ELR (cell line): Measurements from ENCODE around the gene SLF1.
A peak's percentile ranks its signal among the peaks of the same experiment; 100 is the strongest.
"Not testable (repeated sequence)": the region's sequence is repeated elsewhere in the genome, so short reads cannot be mapped to it uniquely, and the experiment has no call there.

Experiments used
- DNase-seq: peaks from one replicate; pipeline ENCODE4 v3.0.0-alpha.2; 2015; ENCODE audit warnings: low read depth

SLF1 gene

GRCh38 chr5:94618493-94619328, at the start of gene SLF1, which contains the start of gene KIAA0825:
Gene SLF1, plus strand, starts transcription at chr5:94618669. Its CDS starts 10,142 bp downstream, at chr5:94628811.
Gene KIAA0825, minus strand, starts transcription at chr5:94618604. Its CDS starts 81,478 bp downstream, at chr5:94537126.
- DNase-seq = peak; percentile 92

DNA sequence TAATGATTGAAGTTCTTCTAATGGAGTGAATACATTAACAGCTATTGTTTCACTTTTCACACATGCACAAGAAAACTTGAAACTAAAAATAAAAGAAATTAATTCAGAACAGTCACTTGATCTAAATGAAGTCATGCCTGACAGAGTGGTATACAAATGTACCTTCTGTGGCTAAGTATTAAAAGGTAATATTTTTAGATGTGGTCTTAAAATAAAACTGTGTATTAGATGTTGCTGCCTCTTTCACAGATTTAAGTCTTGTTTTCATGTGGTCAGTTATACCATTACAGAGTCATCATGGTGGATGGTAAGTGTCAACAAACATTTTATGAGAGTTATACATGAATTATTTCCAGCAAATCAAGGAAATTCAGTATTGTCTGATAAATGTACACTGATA, 47.1 kb upstream of the SLF1 start:
- no peak for DNase-seq

- not testable (repeated sequence) for DNase-seq
These were observed 45.1 kb upstream of the SLF1 start for GRCh38 chr5:94573349-94573748.

- DNase-seq = no peak
These were observed 43.3 kb upstream of the SLF1 start for GRCh38 chr5:94575196-94575595.

DNA sequence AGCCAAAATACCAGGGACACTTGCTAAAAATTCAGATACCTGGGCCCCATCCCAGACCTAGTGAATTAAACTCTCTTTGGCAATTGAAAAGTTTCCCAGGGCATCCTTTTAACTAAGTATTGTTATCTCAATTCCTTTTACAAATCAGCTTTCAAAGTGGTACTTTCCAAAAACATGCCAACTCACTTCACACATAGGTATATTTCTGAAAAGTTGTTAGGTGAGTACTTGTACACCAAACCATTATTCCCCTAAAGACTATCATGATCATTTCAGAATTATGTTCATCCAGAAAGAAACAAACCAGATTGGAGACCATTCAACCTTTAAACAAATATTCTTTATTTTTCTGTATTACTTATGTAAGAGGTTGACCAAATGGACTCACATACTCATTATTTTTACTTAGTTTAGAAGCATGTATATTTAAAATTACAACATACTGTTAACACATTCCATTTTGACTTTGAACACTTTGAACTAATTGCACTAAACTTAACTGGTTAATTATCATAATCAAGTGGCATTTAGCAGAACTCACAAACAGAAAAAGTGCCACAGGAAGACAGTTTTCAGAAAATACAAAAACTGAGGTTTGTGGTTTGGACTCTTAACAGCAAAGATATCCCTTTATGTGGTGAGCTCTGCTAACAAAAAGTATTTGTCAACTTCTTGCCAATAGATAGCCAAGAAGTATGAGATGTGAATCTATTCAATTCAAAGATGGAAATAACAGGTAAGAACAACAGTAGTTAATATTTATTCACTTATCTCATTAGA, 40.8 kb upstream of the SLF1 start:
- peak; percentile 0 for DNase-seq

DNA sequence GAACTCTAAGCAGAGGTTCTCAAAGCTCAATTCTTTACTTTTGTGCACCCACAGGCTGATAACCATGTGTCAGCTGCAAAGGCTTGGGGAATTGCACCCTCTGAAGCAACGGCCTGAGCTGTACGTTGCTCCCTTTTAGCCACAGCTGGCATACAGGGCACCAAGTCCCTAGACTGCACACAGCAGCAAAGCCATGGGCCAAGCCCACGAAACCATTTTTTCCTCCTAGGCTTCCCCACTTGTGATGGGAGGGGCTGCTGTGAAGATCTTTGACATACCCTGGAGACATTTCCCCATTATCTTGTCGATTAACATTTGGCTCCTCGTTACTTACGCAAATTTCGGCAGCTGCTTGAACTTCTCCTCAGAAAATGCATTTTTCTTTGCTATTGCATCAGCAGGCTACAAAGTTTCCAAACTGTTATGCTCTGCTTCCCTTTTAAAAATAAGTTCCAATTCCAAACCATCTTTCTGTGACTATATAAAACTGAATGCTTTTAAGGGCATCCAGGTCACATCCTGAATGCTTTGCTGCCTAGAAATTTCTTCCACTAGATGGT, 23.1 kb upstream of the SLF1 start:
- DNase-seq = no peak

DNA sequence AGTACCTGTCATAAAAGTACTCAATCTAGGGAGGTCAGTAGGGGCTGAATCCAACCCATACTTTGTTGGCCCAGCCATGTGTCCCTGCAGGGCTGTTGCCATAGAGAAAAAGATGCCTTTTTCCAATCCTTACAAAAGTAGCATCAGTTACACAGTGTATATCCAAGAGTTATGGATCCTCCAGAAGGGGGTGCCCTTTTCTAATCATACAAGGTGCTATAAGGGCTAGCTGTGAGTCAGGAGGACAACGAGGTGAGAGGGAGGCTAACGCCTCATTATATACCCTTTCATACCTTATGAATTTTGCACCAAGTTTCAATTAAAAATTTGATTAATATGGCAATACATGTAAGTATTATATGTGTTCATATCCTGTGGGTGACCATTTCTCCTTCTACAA, 4.9 kb upstream of the SLF1 start:
- peak; percentile 58 for DNase-seq

- no peak for DNase-seq
These were observed 4.2 kb upstream of the SLF1 start for GRCh38 chr5:94614156-94614805.

- no peak for DNase-seq
These were observed 2.6 kb upstream of the SLF1 start for GRCh38 chr5:94615862-94616261.

GRCh38 chr5:94618029-94618492, 408 bp upstream of the SLF1 start:
- DNase-seq = peak; percentile 84

DNA sequence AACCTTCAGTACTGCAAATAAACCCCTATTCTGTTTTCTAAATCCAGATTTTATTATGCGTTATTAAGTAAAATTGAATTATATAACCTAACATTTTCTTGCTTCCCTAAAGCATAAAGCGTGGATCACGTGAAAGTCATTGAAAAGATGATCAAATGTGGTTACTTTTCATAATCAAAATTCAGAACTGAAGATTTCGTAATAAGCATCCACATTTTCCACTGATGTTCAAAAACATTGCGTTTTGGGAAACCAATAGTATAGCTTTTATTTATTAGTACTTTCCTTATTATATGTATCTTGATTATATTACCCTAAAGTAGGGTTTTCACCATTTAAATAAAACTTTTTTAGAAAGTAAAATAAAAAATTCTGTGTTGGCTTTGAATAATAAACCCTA, 1.8 kb downstream of the SLF1 start:
- no peak for DNase-seq

GRCh38 chr5:94621763-94622162, 3.3 kb downstream of the SLF1 start:
- DNase-seq = no peak

DNA sequence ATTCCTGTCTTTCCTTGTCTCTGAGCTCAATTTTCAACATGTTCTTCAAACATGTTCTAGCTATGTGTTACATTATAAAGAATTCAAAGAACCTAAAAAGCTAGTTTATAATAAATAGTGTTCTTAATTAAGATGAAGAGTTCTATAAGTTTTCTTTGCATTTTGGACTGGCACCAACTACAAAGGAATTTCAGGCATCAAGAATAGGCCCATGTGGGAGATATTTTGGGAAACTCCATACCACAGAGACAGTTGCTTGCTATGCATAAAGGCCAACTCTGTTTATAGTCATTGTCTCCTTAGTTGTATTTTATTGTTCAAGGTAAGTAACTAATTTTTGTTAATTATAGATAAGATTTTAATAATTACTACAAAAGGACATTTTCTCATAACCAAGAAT, 4.5 kb downstream of the SLF1 start:
- DNase-seq = no peak

- no peak for DNase-seq
These were observed 5.4 kb downstream of the SLF1 start for GRCh38 chr5:94623877-94624276.

DNA sequence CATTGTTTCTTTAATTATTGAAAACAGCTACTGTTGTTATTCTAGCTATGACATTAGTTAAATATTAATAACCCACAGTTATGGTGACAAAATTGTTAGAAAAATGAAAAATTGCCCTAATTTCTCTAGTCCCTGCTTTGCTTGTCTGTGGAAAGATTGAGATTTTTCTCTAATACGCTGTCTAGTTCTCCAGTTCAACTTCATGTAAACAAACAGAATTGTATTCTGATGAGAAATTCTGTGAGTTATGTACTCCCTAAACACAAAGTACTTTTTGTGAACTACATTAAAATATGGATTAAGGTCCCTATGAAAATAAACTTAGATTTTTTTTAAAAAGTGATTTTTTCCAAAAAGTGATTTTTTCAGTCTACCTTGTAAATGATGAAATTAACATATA, 8.7 kb downstream of the SLF1 start:
- no peak for DNase-seq

GRCh38 chr5:94632024-94632423, 13.6 kb downstream of the SLF1 start:
- DNase-seq = no peak

DNA sequence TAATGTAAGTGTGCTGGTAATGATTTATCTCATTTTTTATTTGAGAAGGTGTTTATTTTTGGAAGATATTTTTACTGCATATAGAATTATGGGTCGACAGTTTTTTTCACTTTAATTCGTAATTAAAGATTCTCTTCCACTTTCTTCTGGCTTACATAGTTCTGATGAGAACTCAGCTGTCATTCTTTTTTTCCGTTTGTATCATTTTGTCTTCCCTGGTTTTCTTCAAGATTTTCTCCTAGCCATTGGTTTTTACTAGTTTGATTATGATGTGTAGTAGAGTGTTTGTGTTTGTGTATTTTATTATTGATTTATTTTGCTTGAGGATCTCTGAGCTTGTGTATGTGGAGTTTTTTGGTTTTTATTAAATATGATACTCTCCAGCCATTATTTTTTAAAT, 21.7 kb downstream of the SLF1 start:
- no peak for DNase-seq

GRCh38 chr5:94645053-94645452, 26.6 kb downstream of the SLF1 start:
- no peak for DNase-seq

DNA sequence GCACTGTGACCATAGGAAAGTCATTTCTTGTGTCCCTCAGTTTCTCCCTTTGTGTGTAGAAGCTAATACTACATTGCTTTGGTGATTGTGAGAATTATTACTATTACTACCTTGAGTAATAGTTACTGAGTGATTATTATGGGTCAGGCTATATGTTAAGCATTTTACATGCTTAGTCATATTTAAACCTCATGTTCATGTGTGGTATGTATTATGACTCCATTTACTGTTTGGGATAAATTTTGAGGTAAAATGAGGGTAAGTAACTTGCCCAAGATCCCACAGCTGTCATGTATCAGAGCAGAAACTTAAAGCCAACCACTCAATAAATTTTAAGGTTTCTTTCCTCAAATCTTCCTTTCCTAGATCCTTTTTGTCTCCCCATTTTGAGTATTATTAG, 28.3 kb downstream of the SLF1 start:
- no peak for DNase-seq

DNA sequence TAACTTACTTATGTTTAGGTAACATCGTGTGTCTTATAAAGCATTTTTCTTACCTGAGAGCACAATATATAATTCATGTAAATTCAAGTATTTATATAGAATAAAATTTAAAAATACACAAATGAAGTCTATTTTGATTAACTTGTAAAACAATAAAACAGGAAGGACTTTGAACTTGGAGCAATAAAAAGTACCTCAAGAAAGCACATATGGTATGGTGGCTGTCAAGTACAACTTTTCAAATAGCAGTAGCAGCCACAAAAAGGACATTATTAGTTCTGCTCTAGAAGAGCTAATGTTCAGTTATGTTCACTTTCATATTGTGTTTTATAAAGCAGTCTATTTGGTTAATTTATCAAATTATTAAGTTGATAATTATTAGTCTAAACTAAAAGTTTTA, 31.4 kb downstream of the SLF1 start:
- no peak for DNase-seq

- DNase-seq = no peak
These were observed 39.8 kb downstream of the SLF1 start for GRCh38 chr5:94658272-94658671.

- no peak for DNase-seq
These were observed 42.0 kb downstream of the SLF1 start for GRCh38 chr5:94660506-94660905.
